ENCODE data around the gene EPHB1. TPM values are rescaled to one million over a fixed set of nuclear protein-coding genes. Genes with fewer than 3 reads are reported as not detected.

The EPHB1 gene
- total RNA-seq, 1 experiment from 2014 or later = 7.0 TPM

DNA sequence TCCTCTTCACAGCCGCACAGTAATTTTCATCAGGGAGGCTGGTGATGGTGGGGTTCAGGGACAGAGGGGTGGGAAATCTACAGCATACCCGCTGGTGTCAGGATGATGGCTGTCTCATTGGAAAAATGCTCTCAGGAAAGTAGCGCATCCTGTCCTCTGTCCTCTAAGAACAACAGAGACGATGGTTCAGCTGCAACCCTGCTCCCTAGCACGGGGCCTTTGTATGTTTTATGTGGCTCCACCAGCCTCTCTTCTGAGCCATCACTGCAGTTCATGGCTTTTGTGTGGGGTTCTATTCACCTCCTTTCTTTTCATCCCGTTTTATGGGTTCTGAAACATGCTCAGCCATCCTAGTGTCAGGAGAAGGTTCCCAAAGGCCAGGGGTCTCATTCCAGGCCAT, 68.9 kb downstream of the EPHB1 start (continued):
- TF ChIP-seq, protein P1, sequence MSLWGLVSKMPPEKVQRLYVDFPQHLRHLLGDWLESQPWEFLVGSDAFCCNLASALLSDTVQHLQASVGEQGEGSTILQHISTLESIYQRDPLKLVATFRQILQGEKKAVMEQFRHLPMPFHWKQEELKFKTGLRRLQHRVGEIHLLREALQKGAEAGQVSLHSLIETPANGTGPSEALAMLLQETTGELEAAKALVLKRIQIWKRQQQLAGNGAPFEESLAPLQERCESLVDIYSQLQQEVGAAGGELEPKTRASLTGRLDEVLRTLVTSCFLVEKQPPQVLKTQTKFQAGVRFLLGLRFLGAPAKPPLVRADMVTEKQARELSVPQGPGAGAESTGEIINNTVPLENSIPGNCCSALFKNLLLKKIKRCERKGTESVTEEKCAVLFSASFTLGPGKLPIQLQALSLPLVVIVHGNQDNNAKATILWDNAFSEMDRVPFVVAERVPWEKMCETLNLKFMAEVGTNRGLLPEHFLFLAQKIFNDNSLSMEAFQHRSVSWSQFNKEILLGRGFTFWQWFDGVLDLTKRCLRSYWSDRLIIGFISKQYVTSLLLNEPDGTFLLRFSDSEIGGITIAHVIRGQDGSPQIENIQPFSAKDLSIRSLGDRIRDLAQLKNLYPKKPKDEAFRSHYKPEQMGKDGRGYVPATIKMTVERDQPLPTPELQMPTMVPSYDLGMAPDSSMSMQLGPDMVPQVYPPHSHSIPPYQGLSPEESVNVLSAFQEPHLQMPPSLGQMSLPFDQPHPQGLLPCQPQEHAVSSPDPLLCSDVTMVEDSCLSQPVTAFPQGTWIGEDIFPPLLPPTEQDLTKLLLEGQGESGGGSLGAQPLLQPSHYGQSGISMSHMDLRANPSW (CRISPR knock-in tag; conservative IDR thresholded peaks at IDR 0.05; ENCODE audit: low read depth) = no peak
- TF ChIP-seq TCF7 (CRISPR knock-in tag; IDR thresholded peaks at IDR 0.05; ENCODE audit: low read depth) = no peak
- no peak for TF ChIP-seq RELA (CRISPR knock-in tag; IDR thresholded peaks at IDR 0.05; ENCODE audit: borderline replicate concordance)
- no peak for TF ChIP-seq IRF2 (CRISPR knock-in tag; IDR thresholded peaks at IDR 0.05; ENCODE audit: borderline replicate concordance, low read depth)
- no peak for TF ChIP-seq GABPB1 (CRISPR knock-in tag; IDR thresholded peaks at IDR 0.05)
- no peak for TF ChIP-seq SOX15 (CRISPR knock-in tag; IDR thresholded peaks at IDR 0.05)
- TF ChIP-seq RORB (CRISPR knock-in tag; IDR thresholded peaks at IDR 0.05) = no peak
- TF ChIP-seq ZNF121 (CRISPR knock-in tag; IDR thresholded peaks at IDR 0.05) = no peak
- TF ChIP-seq, protein P2, sequence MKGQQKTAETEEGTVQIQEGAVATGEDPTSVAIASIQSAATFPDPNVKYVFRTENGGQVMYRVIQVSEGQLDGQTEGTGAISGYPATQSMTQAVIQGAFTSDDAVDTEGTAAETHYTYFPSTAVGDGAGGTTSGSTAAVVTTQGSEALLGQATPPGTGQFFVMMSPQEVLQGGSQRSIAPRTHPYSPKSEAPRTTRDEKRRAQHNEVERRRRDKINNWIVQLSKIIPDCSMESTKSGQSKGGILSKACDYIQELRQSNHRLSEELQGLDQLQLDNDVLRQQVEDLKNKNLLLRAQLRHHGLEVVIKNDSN (CRISPR knock-in tag; IDR thresholded peaks at IDR 0.05) = no peak

DNA sequence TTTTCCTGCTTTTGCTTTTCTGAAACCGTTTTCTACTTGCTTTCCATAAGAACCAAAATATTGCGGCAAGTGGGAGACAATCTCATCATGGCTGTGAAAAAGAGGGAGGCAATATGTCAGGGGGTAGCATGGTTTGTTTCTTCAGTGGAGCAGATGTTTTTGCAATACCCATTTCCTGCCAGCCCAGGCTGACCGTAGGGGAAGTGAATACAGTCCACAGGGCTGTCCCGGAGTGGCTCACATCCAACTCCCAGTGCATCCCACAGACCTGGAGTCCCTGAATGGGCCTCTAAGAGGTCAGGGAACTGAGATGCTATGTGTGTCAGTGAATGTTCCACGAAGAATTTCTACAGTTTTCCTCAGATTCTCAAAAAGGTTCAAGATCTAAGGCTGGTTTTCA, 69.6 kb downstream of the EPHB1 start:
- Mint-ChIP-seq H3K36me3 (no peaks in the 10 kb centered on the region), H3K27ac (no peak overlapping the region), H3K27me3 (ENCODE audit: low read depth) (no peaks in the 10 kb centered on the region), H3K4me1 (0 out of 2 replicates have a peak, but pooled peaks cover 7% of the 10 kb centered on the region), H3K9me3 (no peaks in the 10 kb centered on the region), H3K4me3 (no peak overlapping the region)
- TF ChIP-seq GABPB1 (CRISPR knock-in tag; IDR thresholded peaks at IDR 0.05) = no peak
- TF ChIP-seq NFE2L1 (CRISPR knock-in tag; IDR thresholded peaks at IDR 0.05) = no peak
- no peak for TF ChIP-seq SP1 (CRISPR knock-in tag; conservative IDR thresholded peaks at IDR 0.05)
- TF ChIP-seq, protein P3, sequence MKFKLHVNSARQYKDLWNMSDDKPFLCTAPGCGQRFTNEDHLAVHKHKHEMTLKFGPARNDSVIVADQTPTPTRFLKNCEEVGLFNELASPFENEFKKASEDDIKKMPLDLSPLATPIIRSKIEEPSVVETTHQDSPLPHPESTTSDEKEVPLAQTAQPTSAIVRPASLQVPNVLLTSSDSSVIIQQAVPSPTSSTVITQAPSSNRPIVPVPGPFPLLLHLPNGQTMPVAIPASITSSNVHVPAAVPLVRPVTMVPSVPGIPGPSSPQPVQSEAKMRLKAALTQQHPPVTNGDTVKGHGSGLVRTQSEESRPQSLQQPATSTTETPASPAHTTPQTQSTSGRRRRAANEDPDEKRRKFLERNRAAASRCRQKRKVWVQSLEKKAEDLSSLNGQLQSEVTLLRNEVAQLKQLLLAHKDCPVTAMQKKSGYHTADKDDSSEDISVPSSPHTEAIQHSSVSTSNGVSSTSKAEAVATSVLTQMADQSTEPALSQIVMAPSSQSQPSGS (CRISPR knock-in tag; IDR thresholded peaks at IDR 0.05; ENCODE audit: borderline replicate concordance, low read depth) = no peak
- TF ChIP-seq, protein P4, sequence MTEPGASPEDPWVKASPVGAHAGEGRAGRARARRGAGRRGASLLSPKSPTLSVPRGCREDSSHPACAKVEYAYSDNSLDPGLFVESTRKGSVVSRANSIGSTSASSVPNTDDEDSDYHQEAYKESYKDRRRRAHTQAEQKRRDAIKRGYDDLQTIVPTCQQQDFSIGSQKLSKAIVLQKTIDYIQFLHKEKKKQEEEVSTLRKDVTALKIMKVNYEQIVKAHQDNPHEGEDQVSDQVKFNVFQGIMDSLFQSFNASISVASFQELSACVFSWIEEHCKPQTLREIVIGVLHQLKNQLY (CRISPR knock-in tag; IDR thresholded peaks at IDR 0.05) = no peak
- TF ChIP-seq ZNF416 (CRISPR knock-in tag; IDR thresholded peaks at IDR 0.05) = no peak
- ATAC-seq (no peak), DNase-seq (ENCODE audit: low spot score) (no peak)
- CTCF ChIA-PET = no interaction called here
- POLR2A ChIA-PET = no interaction called here

DNA sequence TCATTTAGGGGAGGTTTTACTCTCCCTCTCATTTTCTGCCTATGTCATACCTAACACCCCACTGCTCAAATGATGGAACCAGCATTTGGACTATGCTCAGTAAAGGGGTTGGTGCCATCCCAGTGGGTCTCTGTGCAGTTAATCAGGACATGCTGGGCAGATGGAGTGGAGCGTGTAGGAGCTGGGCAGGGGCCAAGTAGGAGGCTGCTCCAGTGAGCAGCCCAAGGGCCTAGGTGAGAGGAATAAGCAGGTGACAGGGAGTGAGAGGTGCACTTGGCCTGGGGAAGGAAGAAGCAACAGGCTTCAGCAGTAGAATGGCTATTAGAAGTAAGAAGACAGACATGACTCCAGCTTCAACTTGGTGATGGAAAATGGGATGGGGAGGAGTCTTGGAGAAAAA, 72.2 kb downstream of the EPHB1 start:
- DNase-seq (ENCODE audit: low spot score) (no peak), ATAC-seq (no peak)
- Mint-ChIP-seq H3K4me1 (0 out of 2 replicates have a peak, but pooled peaks cover 7% of the 10 kb centered on the region), H3K36me3 (no peaks in the 10 kb centered on the region), H3K27me3 (ENCODE audit: low read depth) (no peaks in the 10 kb centered on the region), H3K9me3 (no peaks in the 10 kb centered on the region), H3K27ac (no peak overlapping the region), H3K4me3 (no peak overlapping the region)
- ChIA-PET CTCF (no interaction called here), POLR2A (no interaction called here)
- TF ChIP-seq ZNF263 (CRISPR knock-in tag; IDR thresholded peaks at IDR 0.05; ENCODE audit: low read depth) (no peak), HMGA2 (CRISPR knock-in tag; IDR thresholded peaks at IDR 0.05) (no peak), ZNF396 (CRISPR knock-in tag; IDR thresholded peaks at IDR 0.05; ENCODE audit: borderline replicate concordance) (no peak), CBFB (CRISPR knock-in tag; IDR thresholded peaks at IDR 0.05; ENCODE audit: low read depth) (no peak), GABPB1 (CRISPR knock-in tag; IDR thresholded peaks at IDR 0.05) (no peak), ZNF121 (CRISPR knock-in tag; IDR thresholded peaks at IDR 0.05) (no peak), CREM (CRISPR knock-in tag; IDR thresholded peaks at IDR 0.05) (no peak)
- TF ChIP-seq, protein P5, sequence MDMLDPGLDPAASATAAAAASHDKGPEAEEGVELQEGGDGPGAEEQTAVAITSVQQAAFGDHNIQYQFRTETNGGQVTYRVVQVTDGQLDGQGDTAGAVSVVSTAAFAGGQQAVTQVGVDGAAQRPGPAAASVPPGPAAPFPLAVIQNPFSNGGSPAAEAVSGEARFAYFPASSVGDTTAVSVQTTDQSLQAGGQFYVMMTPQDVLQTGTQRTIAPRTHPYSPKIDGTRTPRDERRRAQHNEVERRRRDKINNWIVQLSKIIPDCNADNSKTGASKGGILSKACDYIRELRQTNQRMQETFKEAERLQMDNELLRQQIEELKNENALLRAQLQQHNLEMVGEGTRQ (CRISPR knock-in tag; IDR thresholded peaks at IDR 0.05) = no peak
- TF ChIP-seq, protein P6, sequence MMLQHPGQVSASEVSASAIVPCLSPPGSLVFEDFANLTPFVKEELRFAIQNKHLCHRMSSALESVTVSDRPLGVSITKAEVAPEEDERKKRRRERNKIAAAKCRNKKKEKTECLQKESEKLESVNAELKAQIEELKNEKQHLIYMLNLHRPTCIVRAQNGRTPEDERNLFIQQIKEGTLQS (CRISPR knock-in tag; conservative IDR thresholded peaks at IDR 0.05) = no peak
- TF ChIP-seq, protein P7, sequence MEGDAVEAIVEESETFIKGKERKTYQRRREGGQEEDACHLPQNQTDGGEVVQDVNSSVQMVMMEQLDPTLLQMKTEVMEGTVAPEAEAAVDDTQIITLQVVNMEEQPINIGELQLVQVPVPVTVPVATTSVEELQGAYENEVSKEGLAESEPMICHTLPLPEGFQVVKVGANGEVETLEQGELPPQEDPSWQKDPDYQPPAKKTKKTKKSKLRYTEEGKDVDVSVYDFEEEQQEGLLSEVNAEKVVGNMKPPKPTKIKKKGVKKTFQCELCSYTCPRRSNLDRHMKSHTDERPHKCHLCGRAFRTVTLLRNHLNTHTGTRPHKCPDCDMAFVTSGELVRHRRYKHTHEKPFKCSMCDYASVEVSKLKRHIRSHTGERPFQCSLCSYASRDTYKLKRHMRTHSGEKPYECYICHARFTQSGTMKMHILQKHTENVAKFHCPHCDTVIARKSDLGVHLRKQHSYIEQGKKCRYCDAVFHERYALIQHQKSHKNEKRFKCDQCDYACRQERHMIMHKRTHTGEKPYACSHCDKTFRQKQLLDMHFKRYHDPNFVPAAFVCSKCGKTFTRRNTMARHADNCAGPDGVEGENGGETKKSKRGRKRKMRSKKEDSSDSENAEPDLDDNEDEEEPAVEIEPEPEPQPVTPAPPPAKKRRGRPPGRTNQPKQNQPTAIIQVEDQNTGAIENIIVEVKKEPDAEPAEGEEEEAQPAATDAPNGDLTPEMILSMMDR (IDR thresholded peaks at IDR 0.05) = no peak
- TF ChIP-seq, protein P8, sequence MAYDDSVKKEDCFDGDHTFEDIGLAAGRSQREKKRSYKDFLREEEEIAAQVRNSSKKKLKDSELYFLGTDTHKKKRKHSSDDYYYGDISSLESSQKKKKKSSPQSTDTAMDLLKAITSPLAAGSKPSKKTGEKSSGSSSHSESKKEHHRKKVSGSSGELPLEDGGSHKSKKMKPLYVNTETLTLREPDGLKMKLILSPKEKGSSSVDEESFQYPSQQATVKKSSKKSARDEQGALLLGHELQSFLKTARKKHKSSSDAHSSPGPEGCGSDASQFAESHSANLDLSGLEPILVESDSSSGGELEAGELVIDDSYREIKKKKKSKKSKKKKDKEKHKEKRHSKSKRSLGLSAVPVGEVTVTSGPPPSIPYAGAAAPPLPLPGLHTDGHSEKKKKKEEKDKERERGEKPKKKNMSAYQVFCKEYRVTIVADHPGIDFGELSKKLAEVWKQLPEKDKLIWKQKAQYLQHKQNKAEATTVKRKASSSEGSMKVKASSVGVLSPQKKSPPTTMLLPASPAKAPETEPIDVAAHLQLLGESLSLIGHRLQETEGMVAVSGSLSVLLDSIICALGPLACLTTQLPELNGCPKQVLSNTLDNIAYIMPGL (CRISPR knock-in tag; IDR thresholded peaks at IDR 0.05) = no peak
